H1 (cell line): ENCODE results near the gene SH3PXD2A. TPM values are rescaled to one million over a fixed set of nuclear protein-coding genes. Genes with fewer than 3 reads are reported as not detected.

Experiments used
- ATF2 ChIP-seq: IDR thresholded peaks from 2 replicates; pipeline ENCODE4 v1.6.1; 2012; ENCODE audit warnings: low read length, inconsistent platforms
- CBX8 ChIP-seq: fragments of 300-800, 300-1000 bp; sonication (generic); IDR thresholded peaks from 2 replicates; pipeline ENCODE4 v1.7.1; 2016; ENCODE audit warnings: low read depth, low read length, borderline replicate concordance
- CHD2 ChIP-seq: IDR thresholded peaks from 2 replicates; pipeline ENCODE4 v1.6.1; 2012; ENCODE audit warnings: low read length, improper control_type of control experiment
- EP300 ChIP-seq, 2 experiments: IDR thresholded peaks; 1 replicate in 1 of 2; 2 replicates in 1 of 2; pipeline ENCODE4 v1.6.1; 2011 to 2012; ENCODE audit warnings: low read depth in 2 of 2, low read length in 2 of 2, mild to moderate bottlenecking in 2 of 2, borderline replicate concordance in 1 of 2, inconsistent platforms in 1 of 2, moderate library complexity in 1 of 2
- GABPA ChIP-seq: IDR thresholded peaks from 2 replicates; pipeline ENCODE4 v1.6.1; 2011; ENCODE audit warnings: mild to moderate bottlenecking, low read length, moderate library complexity, borderline replicate concordance; ENCODE audit not compliant: insufficient read depth
- KDM1A ChIP-seq: fragments of 200-600, 300-600 bp; sonication (generic); IDR thresholded peaks from 2 replicates; pipeline ENCODE4 v1.7.1; 2016; ENCODE audit warnings: mild to moderate bottlenecking, low read length, borderline replicate concordance
- SAP30 ChIP-seq: fragments of 300-600 bp; sonication (generic); IDR thresholded peaks from 2 replicates; pipeline ENCODE4 v1.7.1; 2012; ENCODE audit warnings: low read length, moderate library complexity, mild to moderate bottlenecking, inconsistent platforms; ENCODE audit not compliant: insufficient read depth, insufficient replicate concordance
- SIRT6 ChIP-seq: IDR thresholded peaks from one replicate; pipeline ENCODE4 v1.7.1; 2012; ENCODE audit warnings: low read length, inconsistent platforms
- polyA plus RNA-seq, 7 experiments: library from polyadenylated mRNA; depleted of rRNA in 3 of 7; stranded (reverse) in 5 of 7; unstranded in 2 of 7; fragments of >200 nt in 5 of 7; fragments of 200-250 nt in 2 of 7; gene quantifications; 1 replicate in 5 of 7; 2 replicates in 1 of 7; 4 replicates in 1 of 7; pipeline versions ENCODE4 v1.2.1 to v1.2.3, GENCODE V29; 2011 to 2013; ENCODE audit warnings: missing spikeins in 2 of 7, mixed read lengths in 2 of 7
- total RNA-seq: library from RNA; stranded (reverse); fragmentation: NEBNext Ultra II Directional; extraction: Animal tissue kit (Norgen Biotek cat#: 25700); gene quantifications from 2 replicates; pipeline ENCODE4 v1.2.1, GENCODE V29; 2021

SH3PXD2A gene
- total and polyA plus RNA-seq, 2 of the 8 experiments (the other 6 are each of a cell fraction or from before 2014, with no cell fraction given) = 5.4 to 16.3 TPM

GRCh38 chr10:103696411-103697145 lies 158.8 kb downstream of the SH3PXD2A start (continued):
- TF ChIP-seq GABPA (no peak), SIRT6 (no peak), ATF2 (no peak), SAP30 (no peak), CHD2 (no peak), CBX8 (no peak), KDM1A (peak; percentile 93), EP300 (IDR thresholded peaks at IDR 0.05; ENCODE audit: borderline replicate concordance in 1 of 2, low read depth in 2 of 2, low read length in 2 of 2) (no peak)
